ENCODE data around the gene TRIM5. TPM values are rescaled to one million over a fixed set of nuclear protein-coding genes. Genes with fewer than 3 reads are reported as not detected.
"Not testable (repeated sequence)": the region's sequence is repeated elsewhere in the genome, so short reads cannot be mapped to it uniquely, and the experiment has no call there.

Gene TRIM5
- total and polyA plus RNA-seq, 2 donors (not counting 3 experiments of a cell fraction or from before 2014, with no cell fraction given): 54.5 to 57.3 TPM

- no peak overlapping the region for H3K27ac ChIP-seq (ENCODE audit: insufficient read depth, low read depth, low read length)
- intact Hi-C loops (cut with micrococcal nuclease) (no loop called here), dilution Hi-C loops (cut with MboI; ENCODE audit: extremely low pct_ligation_motif_present, low sequenced_read_pairs) (no loop called here)
- H3K9me3 ChIP-seq (replicated peaks; ENCODE audit: control insufficient read depth, insufficient read depth, low read length): no peaks in the 10 kb centered on the region
- H3K4me2 ChIP-seq (ENCODE audit: insufficient read depth, low read length): no peak overlapping the region
- H2AFZ ChIP-seq (ENCODE audit: low read depth, low read length): no peak overlapping the region
- H3K9ac ChIP-seq (replicated peaks; ENCODE audit: extremely low read depth, insufficient read depth, low read length): no peak overlapping the region
- ChIA-PET CTCF (interaction anchor here (1.2 kb wide), 1 partner anchor 57 kb away, joined by 3 read pairs; no protein-coding TSS in a partner anchor), POLR2A (no interaction called here)
- no peaks in the 10 kb centered on the region for H3K4me1 ChIP-seq (ENCODE audit: control insufficient read depth, extremely low read depth, insufficient read depth, low read length)
- no peaks in the 10 kb centered on the region for H3K36me3 ChIP-seq (ENCODE audit: control insufficient read depth in 2 of 2, extremely low read depth in 1 of 2, insufficient read depth in 2 of 2, low read length in 2 of 2)
- no peaks in the 10 kb centered on the region for H3K9me1 ChIP-seq (replicated peaks; ENCODE audit: control insufficient read depth, extremely low read depth, insufficient read depth, low read length)
- H4K20me1 ChIP-seq (replicated peaks; ENCODE audit: control insufficient read depth, extremely low read depth, insufficient read depth, low read length): no peaks in the 10 kb centered on the region
- no peaks in the 10 kb centered on the region for H3K27me3 ChIP-seq (ENCODE audit: control insufficient read depth in 2 of 2, insufficient read depth in 2 of 2, low read length in 2 of 2)
- TF ChIP-seq FOS (IDR thresholded peaks at IDR 0.05; ENCODE audit: borderline replicate concordance, insufficient read depth, low read length): no peak
- TF ChIP-seq, protein P1, sequence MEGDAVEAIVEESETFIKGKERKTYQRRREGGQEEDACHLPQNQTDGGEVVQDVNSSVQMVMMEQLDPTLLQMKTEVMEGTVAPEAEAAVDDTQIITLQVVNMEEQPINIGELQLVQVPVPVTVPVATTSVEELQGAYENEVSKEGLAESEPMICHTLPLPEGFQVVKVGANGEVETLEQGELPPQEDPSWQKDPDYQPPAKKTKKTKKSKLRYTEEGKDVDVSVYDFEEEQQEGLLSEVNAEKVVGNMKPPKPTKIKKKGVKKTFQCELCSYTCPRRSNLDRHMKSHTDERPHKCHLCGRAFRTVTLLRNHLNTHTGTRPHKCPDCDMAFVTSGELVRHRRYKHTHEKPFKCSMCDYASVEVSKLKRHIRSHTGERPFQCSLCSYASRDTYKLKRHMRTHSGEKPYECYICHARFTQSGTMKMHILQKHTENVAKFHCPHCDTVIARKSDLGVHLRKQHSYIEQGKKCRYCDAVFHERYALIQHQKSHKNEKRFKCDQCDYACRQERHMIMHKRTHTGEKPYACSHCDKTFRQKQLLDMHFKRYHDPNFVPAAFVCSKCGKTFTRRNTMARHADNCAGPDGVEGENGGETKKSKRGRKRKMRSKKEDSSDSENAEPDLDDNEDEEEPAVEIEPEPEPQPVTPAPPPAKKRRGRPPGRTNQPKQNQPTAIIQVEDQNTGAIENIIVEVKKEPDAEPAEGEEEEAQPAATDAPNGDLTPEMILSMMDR (IDR thresholded peaks at IDR 0.05; ENCODE audit: extremely low read depth in 1 of 2, insufficient read depth in 1 of 2, low read depth in 1 of 2, low read length in 2 of 2): no peak
- TF ChIP-seq GATA2 (IDR thresholded peaks at IDR 0.05; ENCODE audit: insufficient read depth, insufficient read length, low read depth, low read length): no peak
- no peak for TF ChIP-seq JUN (IDR thresholded peaks at IDR 0.05; ENCODE audit: borderline replicate concordance, insufficient read depth, insufficient read length, low read depth)
- TF ChIP-seq EZH2 (IDR thresholded peaks at IDR 0.05; ENCODE audit: borderline replicate concordance, low read depth, low read length, severe bottlenecking): no peak
- no peak for TF ChIP-seq POLR2A (IDR thresholded peaks at IDR 0.05; ENCODE audit: low read depth, low read length)
- TF ChIP-seq, protein P2, sequence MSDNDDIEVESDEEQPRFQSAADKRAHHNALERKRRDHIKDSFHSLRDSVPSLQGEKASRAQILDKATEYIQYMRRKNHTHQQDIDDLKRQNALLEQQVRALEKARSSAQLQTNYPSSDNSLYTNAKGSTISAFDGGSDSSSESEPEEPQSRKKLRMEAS (IDR thresholded peaks at IDR 0.05; ENCODE audit: insufficient read depth, insufficient read length): no peak
- no peak for TF ChIP-seq MYC (IDR thresholded peaks at IDR 0.05; ENCODE audit: low read depth, low read length)
- TF ChIP-seq POLR2AphosphoS5 (IDR thresholded peaks at IDR 0.05; ENCODE audit: insufficient read depth, low read depth, low read length): no peak
- DNase-seq (ENCODE audit: low read depth, low spot score): no peak
- no peak overlapping the region for H3K4me3 ChIP-seq (replicated peaks in 1 of 3; ENCODE audit: insufficient read depth in 1 of 3, low read depth in 1 of 3, low read length in 3 of 3)
- FAIRE-seq: no peak
- BruUV-seq (replicated peaks): no TSS peak
- no peaks in the 10 kb centered on the region for H3K79me2 ChIP-seq (ENCODE audit: control insufficient read depth, insufficient read depth, low read length)
These were observed 26.6 kb downstream of the TRIM5 start for GRCh38 chr11:5658318-5658717.

DNA sequence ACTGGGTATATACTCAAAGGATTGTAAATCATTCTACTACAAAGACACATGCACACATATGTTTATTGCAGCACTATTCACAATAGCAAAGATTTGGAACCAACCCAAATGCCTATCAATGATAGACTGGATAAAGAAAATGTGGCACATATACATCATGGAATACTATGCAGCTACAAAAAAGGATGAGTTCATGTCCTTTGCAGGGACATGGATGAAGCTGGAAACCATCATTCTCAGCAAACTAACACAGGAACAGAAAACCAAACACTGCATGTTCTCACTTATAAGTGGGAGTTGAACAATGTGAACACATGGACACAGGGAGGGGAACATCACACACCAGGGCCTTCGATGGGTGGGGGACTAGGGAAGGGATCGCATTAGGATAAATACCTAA is 27.9 kb downstream of the TRIM5 start:
- CTCF ChIA-PET: interaction anchor here (1.2 kb wide), 1 partner anchor 56 kb away, joined by 3 read pairs; no protein-coding TSS in a partner anchor
- dilution Hi-C loops (cut with MboI; ENCODE audit: extremely low pct_ligation_motif_present, low sequenced_read_pairs): not testable (repeated sequence)

More for the DNA sequence above, 27.9 kb downstream of the TRIM5 start:
- DNase-seq (ENCODE audit: low read depth, low spot score); H3K79me2 ChIP-seq (ENCODE audit: control insufficient read depth, insufficient read depth, low read length); H3K9me1 ChIP-seq (replicated peaks; ENCODE audit: control insufficient read depth, extremely low read depth, insufficient read depth, low read length); H3K9ac ChIP-seq (replicated peaks; ENCODE audit: extremely low read depth, insufficient read depth, low read length); POLR2A ChIA-PET; H3K4me1 ChIP-seq (ENCODE audit: control insufficient read depth, extremely low read depth, insufficient read depth, low read length); FAIRE-seq; H3K4me3 ChIP-seq (replicated peaks in 1 of 3; ENCODE audit: insufficient read depth in 1 of 3, low read depth in 1 of 3, low read length in 3 of 3); H3K4me2 ChIP-seq (ENCODE audit: insufficient read depth, low read length); H2AFZ ChIP-seq (ENCODE audit: low read depth, low read length); H3K36me3 ChIP-seq (ENCODE audit: control insufficient read depth in 2 of 2, extremely low read depth in 1 of 2, insufficient read depth in 2 of 2, low read length in 2 of 2); BruUV-seq (replicated peaks); intact Hi-C loops (cut with micrococcal nuclease); H3K27ac ChIP-seq (ENCODE audit: insufficient read depth, low read depth, low read length); H3K27me3 ChIP-seq (ENCODE audit: control insufficient read depth in 2 of 2, insufficient read depth in 2 of 2, low read length in 2 of 2); H4K20me1 ChIP-seq (replicated peaks; ENCODE audit: control insufficient read depth, extremely low read depth, insufficient read depth, low read length); H3K9me3 ChIP-seq (replicated peaks; ENCODE audit: control insufficient read depth, insufficient read depth, low read length): not testable (repeated sequence)
